ENCODE measurements around the gene FZR1. TPM values are rescaled to one million over a fixed set of nuclear protein-coding genes. Genes with fewer than 3 reads are reported as not detected.

Gene FZR1
- total RNA-seq, 1 donor from 2014 or later = 53.9 TPM

GRCh38 chr19:3535981-3536380 is 29.9 kb downstream of the FZR1 start:
- no peak for DNase-seq (ENCODE audit: low read depth)
- TF ChIP-seq CTCF (conservative IDR thresholded peaks at IDR 0.05; ENCODE audit: low read depth, low read length) = no peak
- H3K4me3 ChIP-seq (ENCODE audit: low read depth, low read length) = no peak overlapping the region

- DNase-seq (ENCODE audit: low read depth) = no peak
- no peak overlapping the region for H3K4me3 ChIP-seq (ENCODE audit: low read depth, low read length)
- no peak for TF ChIP-seq CTCF (conservative IDR thresholded peaks at IDR 0.05; ENCODE audit: low read depth, low read length)
These were observed 30.5 kb downstream of the FZR1 start for GRCh38 chr19:3536429-3537100.

- no peak for DNase-seq (ENCODE audit: low read depth)
- no peak for TF ChIP-seq CTCF (conservative IDR thresholded peaks at IDR 0.05; ENCODE audit: low read depth, low read length)
- H3K4me3 ChIP-seq (ENCODE audit: low read depth, low read length) = no peak overlapping the region
These were observed 31.0 kb downstream of the FZR1 start for GRCh38 chr19:3537101-3537437.

- no peak for TF ChIP-seq CTCF (conservative IDR thresholded peaks at IDR 0.05; ENCODE audit: low read depth, low read length)
- DNase-seq (ENCODE audit: low read depth) = no peak
- H3K4me3 ChIP-seq (ENCODE audit: low read depth, low read length) = no peak overlapping the region
These were observed 31.5 kb downstream of the FZR1 start for GRCh38 chr19:3537438-3538240.

- no peak overlapping the region for H3K4me3 ChIP-seq (ENCODE audit: low read depth, low read length)
- TF ChIP-seq CTCF (conservative IDR thresholded peaks at IDR 0.05; ENCODE audit: low read depth, low read length) = no peak
- no peak for DNase-seq (ENCODE audit: low read depth)
These were observed 32.3 kb downstream of the FZR1 start for GRCh38 chr19:3538258-3538929.

GRCh38 chr19:3538965-3539755 is 33.0 kb downstream of the FZR1 start, which contains the start of gene TEKTIP1:
Gene TEKTIP1, plus strand, starts transcription at chr19:3539174. Its CDS starts 4 bp downstream, at chr19:3539178.
- no peak within 1 kb of the TSS for H3K4me3 ChIP-seq (ENCODE audit: low read depth, low read length)
- no peak for DNase-seq (ENCODE audit: low read depth)
- TF ChIP-seq CTCF (conservative IDR thresholded peaks at IDR 0.05; ENCODE audit: low read depth, low read length) = no peak
